H1 (cell line): Measurements from ENCODE around the gene STK33.

Experiments used
- PHF8 ChIP-seq: fragments of 200-600 bp; sonication (generic); conservative IDR thresholded peaks from 2 replicates; pipeline ENCODE4 v1.7.1; 2012; ENCODE audit warnings: low read depth, mild to moderate bottlenecking, inconsistent platforms, low read length, moderate library complexity
- RAD21 ChIP-seq, 2 experiments: IDR thresholded peaks in 1 of 2; conservative IDR thresholded peaks in 1 of 2; 2 replicates each; pipeline ENCODE4 v1.6.1; 2011; ENCODE audit warnings: low read depth in 2 of 2, low read length in 2 of 2, improper control_type of control experiment in 1 of 2, inconsistent platforms in 1 of 2, mild to moderate bottlenecking in 1 of 2, moderate library complexity in 1 of 2
- TF ChIP-seq, protein P1 (sequence below), 3 experiments: IDR thresholded peaks; 1 replicate in 2 of 3; 2 replicates in 1 of 3; pipeline versions ENCODE4 v1.5.1 to v1.6.1; 2011; ENCODE audit warnings: low read length in 3 of 3, mild to moderate bottlenecking in 3 of 3, inconsistent platforms in 2 of 3, low read depth in 1 of 3, moderate library complexity in 1 of 3; ENCODE audit not compliant: insufficient read depth in 1 of 3; ENCODE audit errors: control extremely low read depth in 1 of 3

GRCh38 chr11:8567602-8568198, 26.3 kb downstream of the STK33 start:
- no peak for TF ChIP-seq RAD21 (IDR thresholded peaks at IDR 0.05 in 1 of 2, conservative IDR thresholded peaks at IDR 0.05 in 1 of 2; ENCODE audit: low read depth in 2 of 2, low read length in 2 of 2)
- TF ChIP-seq, protein P1, sequence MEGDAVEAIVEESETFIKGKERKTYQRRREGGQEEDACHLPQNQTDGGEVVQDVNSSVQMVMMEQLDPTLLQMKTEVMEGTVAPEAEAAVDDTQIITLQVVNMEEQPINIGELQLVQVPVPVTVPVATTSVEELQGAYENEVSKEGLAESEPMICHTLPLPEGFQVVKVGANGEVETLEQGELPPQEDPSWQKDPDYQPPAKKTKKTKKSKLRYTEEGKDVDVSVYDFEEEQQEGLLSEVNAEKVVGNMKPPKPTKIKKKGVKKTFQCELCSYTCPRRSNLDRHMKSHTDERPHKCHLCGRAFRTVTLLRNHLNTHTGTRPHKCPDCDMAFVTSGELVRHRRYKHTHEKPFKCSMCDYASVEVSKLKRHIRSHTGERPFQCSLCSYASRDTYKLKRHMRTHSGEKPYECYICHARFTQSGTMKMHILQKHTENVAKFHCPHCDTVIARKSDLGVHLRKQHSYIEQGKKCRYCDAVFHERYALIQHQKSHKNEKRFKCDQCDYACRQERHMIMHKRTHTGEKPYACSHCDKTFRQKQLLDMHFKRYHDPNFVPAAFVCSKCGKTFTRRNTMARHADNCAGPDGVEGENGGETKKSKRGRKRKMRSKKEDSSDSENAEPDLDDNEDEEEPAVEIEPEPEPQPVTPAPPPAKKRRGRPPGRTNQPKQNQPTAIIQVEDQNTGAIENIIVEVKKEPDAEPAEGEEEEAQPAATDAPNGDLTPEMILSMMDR (IDR thresholded peaks at IDR 0.05; ENCODE audit: control extremely low read depth in 1 of 3, insufficient read depth in 1 of 3, low read depth in 1 of 3, low read length in 3 of 3), result no peak
- TF ChIP-seq PHF8, result no peak
